H1 (cell line): ENCODE results near the gene SPIRE1. TPM values are rescaled to one million over a fixed set of nuclear protein-coding genes. Genes with fewer than 3 reads are reported as not detected.
A peak's percentile ranks its signal among the peaks of the same experiment; 100 is the strongest.

Experiments
- CTCF ChIA-PET: fragments of 300-600 bp; sonication (Branson Sonifier 250); formaldehyde crosslinking; loops from one replicate; lab custom pipeline; 2021; ENCODE audit not compliant: partially characterized antibody; lab: Charles Lee
- POLR2A ChIA-PET: fragments of 300-600 bp; sonication (Branson Sonifier 250); formaldehyde crosslinking; loops from one replicate; lab custom pipeline; 2021; ENCODE audit warnings: inconsistent platforms; ENCODE audit not compliant: partially characterized antibody; lab: Charles Lee
- DNase-seq, 2 experiments: peaks; one replicate each; pipeline versions ENCODE4 v3.0.0 to v3.0.0-alpha.2; 2010 to 2022; ENCODE audit warnings: low spot score in 2 of 2, low read depth in 1 of 2, mixed read lengths in 1 of 2
- FAIRE-seq: peaks from 2 replicates; lab custom pipeline; 2011; peaks lifted over from hg19 to GRCh38; lab: Jason Lieb, UNC
- H2AFZ ChIP-seq: 2 replicates; pipeline ENCODE4 v1.8.1; 2012; ENCODE audit warnings: low read length, inconsistent platforms
- H2AK5ac ChIP-seq: 2 replicates; pipeline ENCODE4 v1.6.1; 2013; ENCODE audit warnings: low read depth, low read length
- H2BK120ac ChIP-seq: replicated peaks from 2 replicates; pipeline ENCODE3; 2013; ENCODE audit warnings: low read depth, low read length, inconsistent platforms
- H2BK12ac ChIP-seq: 2 replicates; pipeline ENCODE4 v1.6.1; 2013; ENCODE audit warnings: low read depth, low read length
- H2BK15ac ChIP-seq: 2 replicates; pipeline ENCODE4 v1.6.1; 2013; ENCODE audit warnings: low read length
- H2BK20ac ChIP-seq: 2 replicates; pipeline ENCODE4 v1.6.1; 2013; ENCODE audit warnings: low read length
- H2BK5ac ChIP-seq: 2 replicates; pipeline ENCODE4 v1.6.1; 2013; ENCODE audit warnings: low read depth, low read length
- H3K14ac ChIP-seq: 2 replicates; pipeline ENCODE4 v1.6.1; 2013; ENCODE audit warnings: inconsistent platforms; ENCODE audit not compliant: insufficient read length
- H3K18ac ChIP-seq: 2 replicates; pipeline ENCODE4 v1.6.1; 2013; ENCODE audit warnings: low read length; ENCODE audit errors: extremely low read depth
- H3K23ac ChIP-seq: 2 replicates; pipeline ENCODE4 v1.6.1; 2013; ENCODE audit warnings: inconsistent platforms; ENCODE audit not compliant: insufficient read length
- H3K23me2 ChIP-seq: 2 replicates; pipeline ENCODE4 v1.6.1; 2013; ENCODE audit warnings: low read depth, low read length
- H3K27ac ChIP-seq: 2 replicates; pipeline ENCODE4 v1.6.1; 2011; ENCODE audit warnings: low read depth, low read length, inconsistent platforms
- H3K27me3 ChIP-seq, 4 experiments: replicated peaks in 1 of 4; 1 replicate in 1 of 4; 2 replicates in 3 of 4; pipeline versions ENCODE4 v1.6.1 to v1.8.1; 2011 to 2013; ENCODE audit warnings: low read length in 3 of 4, mild to moderate bottlenecking in 3 of 4, inconsistent platforms in 2 of 4, mixed read lengths in 2 of 4, moderate library complexity in 1 of 4; ENCODE audit not compliant: control insufficient read depth in 3 of 4, insufficient read depth in 3 of 4; ENCODE audit errors: extremely low read depth in 1 of 4
- H3K36me3 ChIP-seq, 4 experiments: 2 replicates each; pipeline versions ENCODE4 v1.6.1 to v1.8.1; 2011 to 2013; ENCODE audit warnings: mild to moderate bottlenecking in 4 of 4, low read length in 3 of 4, moderate library complexity in 2 of 4, control low read depth in 1 of 4, inconsistent platforms in 1 of 4; ENCODE audit not compliant: insufficient read depth in 4 of 4, control insufficient read depth in 2 of 4
- H3K4ac ChIP-seq: replicated peaks from 2 replicates; pipeline ENCODE3; 2013; ENCODE audit warnings: low read length, low read depth, mixed read lengths, inconsistent platforms; ENCODE audit not compliant: insufficient read length
- H3K4me1 ChIP-seq, 4 experiments: replicated peaks in 1 of 4; 1 replicate in 1 of 4; 2 replicates in 3 of 4; pipeline versions ENCODE4 v1.6.1 to v1.8.1; 2011 to 2013; ENCODE audit warnings: low read length in 3 of 4, inconsistent platforms in 2 of 4, mixed read lengths in 1 of 4; ENCODE audit not compliant: insufficient read depth in 4 of 4, control insufficient read depth in 3 of 4
- H3K4me2 ChIP-seq, 2 experiments: 2 replicates each; pipeline versions ENCODE4 v1.6.1 to v1.8.1; 2011 to 2013; ENCODE audit warnings: low read depth in 2 of 2, low read length in 2 of 2, control low read depth in 1 of 2, inconsistent platforms in 1 of 2, mild to moderate bottlenecking in 1 of 2; ENCODE audit not compliant: insufficient read depth in 1 of 2
- H3K4me3 ChIP-seq, 4 experiments: fragments of 200-600, 300-600 bp in 1 of 4; sonication (generic), shearing (Covaris generic), sonication (Bioruptor Twin) in 1 of 4; 2 replicates each; pipeline versions ENCODE4 v1.5.1 to v1.8.1; 2011 to 2016; ENCODE audit warnings: low read length in 4 of 4, low read depth in 3 of 4, control low read depth in 2 of 4, inconsistent platforms in 2 of 4, mild to moderate bottlenecking in 2 of 4, mixed read lengths in 1 of 4, moderate library complexity in 1 of 4; ENCODE audit not compliant: insufficient read depth in 2 of 4; ENCODE audit errors: extremely low read depth in 1 of 4
- H3K56ac ChIP-seq: replicated peaks from 2 replicates; pipeline ENCODE3; 2013; ENCODE audit warnings: low read depth, mild to moderate bottlenecking, mixed read lengths, low read length, inconsistent platforms; ENCODE audit not compliant: insufficient read length
- H3K79me1 ChIP-seq: 2 replicates; pipeline ENCODE4 v1.6.1; 2013; ENCODE audit warnings: low read depth, low read length, control low read depth
- H3K79me2 ChIP-seq, 2 experiments: 2 replicates each; pipeline versions ENCODE4 v1.6.1 to v1.8.1; 2012 to 2013; ENCODE audit warnings: low read length in 2 of 2, mild to moderate bottlenecking in 2 of 2, inconsistent platforms in 1 of 2; ENCODE audit not compliant: insufficient read depth in 2 of 2, control insufficient read depth in 1 of 2
- H3K9ac ChIP-seq, 4 experiments: replicated peaks in 1 of 4; 1 replicate in 1 of 4; 2 replicates in 3 of 4; pipeline versions ENCODE4 v1.6.1 to v1.8.1; 2011 to 2013; ENCODE audit warnings: low read depth in 3 of 4, low read length in 3 of 4, control low read depth in 2 of 4, mild to moderate bottlenecking in 2 of 4, moderate library complexity in 2 of 4, inconsistent platforms in 1 of 4; ENCODE audit errors: extremely low read depth in 1 of 4
- H3K9me3 ChIP-seq, 2 experiments: 2 replicates each; pipeline versions ENCODE4 v1.6.1 to v1.8.1; 2012 to 2013; ENCODE audit warnings: mild to moderate bottlenecking in 2 of 2, moderate library complexity in 2 of 2, control low read depth in 1 of 2, inconsistent platforms in 1 of 2, low read depth in 1 of 2, low read length in 1 of 2, mixed read lengths in 1 of 2; ENCODE audit not compliant: insufficient read depth in 2 of 2
- H4K20me1 ChIP-seq, 2 experiments: replicated peaks in 1 of 2; 2 replicates each; pipeline versions ENCODE3 to v1.8.1; 2011 to 2013; ENCODE audit warnings: inconsistent platforms in 2 of 2, low read length in 2 of 2, mild to moderate bottlenecking in 1 of 2; ENCODE audit not compliant: insufficient read depth in 2 of 2, control insufficient read depth in 1 of 2
- H4K5ac ChIP-seq: 2 replicates; pipeline ENCODE4 v1.6.1; 2013; ENCODE audit warnings: low read length, low read depth, mixed read lengths, inconsistent platforms; ENCODE audit not compliant: insufficient read length
- H4K8ac ChIP-seq: 2 replicates; pipeline ENCODE4 v1.8.0; 2013; ENCODE audit warnings: mild to moderate bottlenecking, moderate library complexity, low read length, inconsistent platforms; ENCODE audit not compliant: insufficient read depth; ENCODE audit errors: extremely low read depth
- H4K91ac ChIP-seq: replicated peaks from 2 replicates; pipeline ENCODE3; 2013; ENCODE audit warnings: low read length, mixed read lengths, inconsistent platforms; ENCODE audit not compliant: insufficient read length
- EZH2 ChIP-seq: fragments of 200-600 bp; sonication (generic); IDR thresholded peaks from 2 replicates; pipeline ENCODE4 v1.7.1; 2012; ENCODE audit warnings: low read depth, mild to moderate bottlenecking, moderate library complexity, low read length, inconsistent platforms; ENCODE audit not compliant: severe bottlenecking
- FOSL1 ChIP-seq: IDR thresholded peaks from 2 replicates; pipeline ENCODE4 v1.6.1; 2011; ENCODE audit warnings: mild to moderate bottlenecking, low read depth, low read length, moderate library complexity; ENCODE audit not compliant: insufficient read depth
- JUND ChIP-seq: IDR thresholded peaks from 2 replicates; pipeline ENCODE4 v1.6.1; 2011; ENCODE audit warnings: mild to moderate bottlenecking, improper control_type of control experiment, low read length
- KDM1A ChIP-seq: fragments of 200-600, 300-600 bp; sonication (generic); IDR thresholded peaks from 2 replicates; pipeline ENCODE4 v1.7.1; 2016; ENCODE audit warnings: mild to moderate bottlenecking, low read length, borderline replicate concordance
- SUZ12 ChIP-seq: fragments of 200-600 bp; sonication (generic); IDR thresholded peaks from 2 replicates; pipeline ENCODE4 v1.6.1; 2012; ENCODE audit warnings: mild to moderate bottlenecking, inconsistent platforms, low read length, moderate library complexity, mixed read lengths
- WGBS, 2 experiments: shearing (Covaris generic) in 1 of 2; methylation state at CpG; one replicate each; pipeline versions ENCODE4 v1.1.6 to v1.1.7; 2013 to 2015; ENCODE audit warnings: low lambda C conversion rate in 2 of 2, mixed read lengths in 2 of 2, inconsistent platforms in 1 of 2, low coverage in 1 of 2, missing lambda C conversion rate in 1 of 2; ENCODE audit not compliant: insufficient replicate concordance in 2 of 2, insufficient coverage in 1 of 2, insufficient read length in 1 of 2; ENCODE audit errors: extremely low coverage in 1 of 2, missing lambda C conversion rate in 1 of 2; 5-methylcytosine and 5-hydroxymethylcytosine counted together
- polyA plus RNA-seq, 7 experiments: library from polyadenylated mRNA; depleted of rRNA in 3 of 7; stranded (reverse) in 5 of 7; unstranded in 2 of 7; fragments of >200 nt in 5 of 7; fragments of 200-250 nt in 2 of 7; gene quantifications; 1 replicate in 5 of 7; 2 replicates in 1 of 7; 4 replicates in 1 of 7; pipeline versions ENCODE4 v1.2.1 to v1.2.3, GENCODE V29; 2011 to 2013; ENCODE audit warnings: missing spikeins in 2 of 7, mixed read lengths in 2 of 7
- total RNA-seq: library from RNA; stranded (reverse); fragmentation: NEBNext Ultra II Directional; extraction: Animal tissue kit (Norgen Biotek cat#: 25700); gene quantifications from 2 replicates; pipeline ENCODE4 v1.2.1, GENCODE V29; 2021

SPIRE1 gene
- total and polyA plus RNA-seq, 2 of the 8 experiments (the other 6 are each of a cell fraction or from before 2014, with no cell fraction given): 6.0 to 21.5 TPM

GRCh38 chr18:12406371-12407111 is 251.4 kb downstream of the SPIRE1 start:
- no peak overlapping the region; a peak in 1 of 4 replicates for H3K4me2 ChIP-seq
- H2BK120ac ChIP-seq: no peak overlapping the region
- no peaks in the 10 kb centered on the region for H4K20me1 ChIP-seq
- H2BK20ac ChIP-seq: no peak overlapping the region
- H3K9me3 ChIP-seq: no peaks in the 10 kb centered on the region
- POLR2A ChIA-PET: interaction anchor here (0.9 to 3.1 kb wide), 3 partner anchors 13 to 21 kb away, joined by 3 to 6 read pairs (median 4); no protein-coding TSS in a partner anchor
- H3K27ac ChIP-seq: no peak overlapping the region
- no peak overlapping the region for H2AFZ ChIP-seq
- H3K27me3 ChIP-seq: peaks cover 0 to 18% (median 15%) of the 10 kb centered on the region in 4 experiments; a peak in 6 of 7 replicates
- H3K9ac ChIP-seq: no peak overlapping the region
- peaks cover 0 to 8% of the 10 kb centered on the region in 2 experiments; a peak in 3 of 4 replicates for H3K79me2 ChIP-seq
- no peak overlapping the region for H4K91ac ChIP-seq
- no peak overlapping the region for H3K14ac ChIP-seq
- H3K4me1 ChIP-seq: peaks cover 0 to 8% (median 2%) of the 10 kb centered on the region in 4 experiments; a peak in 5 of 7 replicates
- no peak overlapping the region for H3K23ac ChIP-seq
- no peak overlapping the region for H4K8ac ChIP-seq
- FAIRE-seq (no peak), DNase-seq (no peak)
- peaks cover 4% of the 10 kb centered on the region; the same call in 1 of the 2 replicates for H3K23me2 ChIP-seq
- H3K36me3 ChIP-seq: no peaks in the 10 kb centered on the region
- CTCF ChIA-PET: interaction anchor here (0.6 to 3.4 kb wide), 4 partner anchors 13 to 441 kb away, joined by 3 to 28 read pairs (median 3); no protein-coding TSS in a partner anchor
- no peak overlapping the region for H3K4me3 ChIP-seq
- H2BK12ac ChIP-seq: no peak overlapping the region
- no peak overlapping the region for H3K18ac ChIP-seq
- H2BK5ac ChIP-seq: no peak overlapping the region
- no peak overlapping the region for H2BK15ac ChIP-seq
- no peak overlapping the region for H4K5ac ChIP-seq
- H3K79me1 ChIP-seq: 0 out of 2 replicates have a peak, but pooled peaks cover 2% of the 10 kb centered on the region
- H3K4ac ChIP-seq: no peak overlapping the region
- no peak overlapping the region for H2AK5ac ChIP-seq
- H3K56ac ChIP-seq: no peak overlapping the region
- WGBS, 2 experiments: 87% methylated on average over 19 of the region's 19 CpGs; no CpG with 5 or more reads in 1 of the 2 experiments
- TF ChIP-seq FOSL1 (no peak), KDM1A (no peak), JUND (no peak), SUZ12 (no peak), EZH2 (peak; percentile 44)
